ENCODE measurements around the gene ABHD12B.
"Not testable (repeated sequence)": the region's sequence is repeated elsewhere in the genome, so short reads cannot be mapped to it uniquely, and the experiment has no call there.

DNA sequence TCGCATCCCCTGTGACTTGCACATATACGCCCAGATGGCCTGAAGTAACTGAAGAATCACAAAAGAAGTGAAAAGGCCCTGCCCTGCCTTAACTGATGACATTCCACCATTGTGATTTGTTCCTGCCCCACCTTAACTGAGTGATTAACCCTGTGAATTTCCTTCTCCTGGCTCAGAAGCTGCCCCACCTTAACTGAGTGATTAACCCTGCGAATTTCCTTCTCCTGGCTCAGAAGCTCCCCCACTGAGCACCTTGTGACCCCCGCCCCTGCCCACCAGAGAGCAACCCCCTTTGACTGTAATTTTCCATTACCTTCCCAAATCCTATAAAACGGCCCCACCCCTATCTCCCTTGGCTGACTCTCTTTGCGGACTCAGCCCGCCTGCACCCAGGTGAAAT lies 24.6 kb downstream of the ABHD12B start:
- TF ChIP-seq, protein P1, sequence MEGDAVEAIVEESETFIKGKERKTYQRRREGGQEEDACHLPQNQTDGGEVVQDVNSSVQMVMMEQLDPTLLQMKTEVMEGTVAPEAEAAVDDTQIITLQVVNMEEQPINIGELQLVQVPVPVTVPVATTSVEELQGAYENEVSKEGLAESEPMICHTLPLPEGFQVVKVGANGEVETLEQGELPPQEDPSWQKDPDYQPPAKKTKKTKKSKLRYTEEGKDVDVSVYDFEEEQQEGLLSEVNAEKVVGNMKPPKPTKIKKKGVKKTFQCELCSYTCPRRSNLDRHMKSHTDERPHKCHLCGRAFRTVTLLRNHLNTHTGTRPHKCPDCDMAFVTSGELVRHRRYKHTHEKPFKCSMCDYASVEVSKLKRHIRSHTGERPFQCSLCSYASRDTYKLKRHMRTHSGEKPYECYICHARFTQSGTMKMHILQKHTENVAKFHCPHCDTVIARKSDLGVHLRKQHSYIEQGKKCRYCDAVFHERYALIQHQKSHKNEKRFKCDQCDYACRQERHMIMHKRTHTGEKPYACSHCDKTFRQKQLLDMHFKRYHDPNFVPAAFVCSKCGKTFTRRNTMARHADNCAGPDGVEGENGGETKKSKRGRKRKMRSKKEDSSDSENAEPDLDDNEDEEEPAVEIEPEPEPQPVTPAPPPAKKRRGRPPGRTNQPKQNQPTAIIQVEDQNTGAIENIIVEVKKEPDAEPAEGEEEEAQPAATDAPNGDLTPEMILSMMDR (IDR thresholded peaks at IDR 0.05): not testable (repeated sequence)
- not testable (repeated sequence) for TF ChIP-seq POLR2AphosphoS5 (IDR thresholded peaks at IDR 0.05); EP300 (IDR thresholded peaks at IDR 0.05; ENCODE audit: low read depth); POLR2A (IDR thresholded peaks at IDR 0.05)
